Measurements from ENCODE around the gene TEX261. TPM values are rescaled to one million over a fixed set of nuclear protein-coding genes. Genes with fewer than 3 reads are reported as not detected.
"Not testable (repeated sequence)": the region's sequence is repeated elsewhere in the genome, so short reads cannot be mapped to it uniquely, and the experiment has no call there.

TEX261 gene
- total RNA-seq, 1 donor from 2014 or later, result 133 TPM

DNA sequence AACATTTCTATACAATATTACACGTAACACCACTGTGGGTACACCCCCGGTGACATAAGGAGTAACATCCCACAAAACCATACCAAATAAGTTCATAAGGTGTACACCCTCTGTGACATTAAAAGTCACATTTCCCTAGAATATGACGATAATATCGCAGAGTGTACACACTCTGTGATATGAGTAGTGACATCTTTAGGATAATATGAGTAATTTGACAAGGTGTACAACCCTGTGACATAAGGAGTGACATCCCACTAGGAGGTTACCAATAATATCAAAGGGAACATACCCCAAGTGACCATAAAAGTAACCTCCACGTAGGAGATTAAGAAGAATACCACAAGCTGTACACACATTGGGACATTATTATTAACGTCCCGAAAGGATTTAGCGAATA, 24.0 kb upstream of the TEX261 start:
- intact Hi-C loops (cut with DNase I), result no loop called here
- Histone ChIP-seq H3K4me3 (no peak overlapping the region), H3K36me3 (no peaks in the 10 kb centered on the region), H3K9me3 (no peaks in the 10 kb centered on the region), H3K4me1 (no peaks in the 10 kb centered on the region), H3K27me3 (no peaks in the 10 kb centered on the region), H3K27ac (no peak overlapping the region)
- TF ChIP-seq, protein P1, sequence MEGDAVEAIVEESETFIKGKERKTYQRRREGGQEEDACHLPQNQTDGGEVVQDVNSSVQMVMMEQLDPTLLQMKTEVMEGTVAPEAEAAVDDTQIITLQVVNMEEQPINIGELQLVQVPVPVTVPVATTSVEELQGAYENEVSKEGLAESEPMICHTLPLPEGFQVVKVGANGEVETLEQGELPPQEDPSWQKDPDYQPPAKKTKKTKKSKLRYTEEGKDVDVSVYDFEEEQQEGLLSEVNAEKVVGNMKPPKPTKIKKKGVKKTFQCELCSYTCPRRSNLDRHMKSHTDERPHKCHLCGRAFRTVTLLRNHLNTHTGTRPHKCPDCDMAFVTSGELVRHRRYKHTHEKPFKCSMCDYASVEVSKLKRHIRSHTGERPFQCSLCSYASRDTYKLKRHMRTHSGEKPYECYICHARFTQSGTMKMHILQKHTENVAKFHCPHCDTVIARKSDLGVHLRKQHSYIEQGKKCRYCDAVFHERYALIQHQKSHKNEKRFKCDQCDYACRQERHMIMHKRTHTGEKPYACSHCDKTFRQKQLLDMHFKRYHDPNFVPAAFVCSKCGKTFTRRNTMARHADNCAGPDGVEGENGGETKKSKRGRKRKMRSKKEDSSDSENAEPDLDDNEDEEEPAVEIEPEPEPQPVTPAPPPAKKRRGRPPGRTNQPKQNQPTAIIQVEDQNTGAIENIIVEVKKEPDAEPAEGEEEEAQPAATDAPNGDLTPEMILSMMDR (IDR thresholded peaks at IDR 0.05), result no peak
- no peak for DNase-seq (ENCODE audit: low spot score in 2 of 2)

- DNase-seq (ENCODE audit: low spot score in 2 of 2); H3K9me3 ChIP-seq; H3K4me3 ChIP-seq; intact Hi-C loops (cut with DNase I); H3K4me1 ChIP-seq; H3K27me3 ChIP-seq; H3K27ac ChIP-seq; H3K36me3 ChIP-seq: not testable (repeated sequence)
Observed at GRCh38 chr2:71011786-71012185, 17.1 kb upstream of the TEX261 start.

DNA sequence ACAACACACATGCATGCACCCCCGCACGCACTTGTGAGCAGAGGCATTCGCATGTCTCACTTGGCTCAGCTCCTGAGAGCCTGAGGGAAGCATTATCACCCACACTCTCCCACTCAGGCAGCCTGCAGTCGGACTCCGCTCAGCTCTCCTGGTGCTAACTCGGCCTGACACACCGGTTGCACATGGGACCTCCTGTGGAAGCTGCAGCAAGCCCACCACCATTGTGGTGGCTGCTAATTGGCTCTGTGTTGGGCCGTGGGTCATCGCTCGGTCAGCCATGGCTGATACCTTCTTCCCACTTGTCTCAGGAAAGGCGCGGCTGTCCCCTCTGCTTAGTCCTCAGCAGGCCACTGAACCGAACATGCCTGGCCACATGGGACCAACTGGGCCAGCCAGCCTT, 13.7 kb upstream of the TEX261 start:
- TF ChIP-seq, protein P1 (IDR thresholded peaks at IDR 0.05), result no peak
- no peaks in the 10 kb centered on the region for H3K27me3 ChIP-seq
- intact Hi-C loops (cut with DNase I), result no loop called here
- no peaks in the 10 kb centered on the region for H3K4me1 ChIP-seq
- no peaks in the 10 kb centered on the region for H3K9me3 ChIP-seq
- H3K4me3 ChIP-seq, result no peak overlapping the region
- H3K36me3 ChIP-seq, result no peaks in the 10 kb centered on the region
- no peak for DNase-seq (ENCODE audit: low spot score in 2 of 2)
- H3K27ac ChIP-seq, result no peak overlapping the region

DNA sequence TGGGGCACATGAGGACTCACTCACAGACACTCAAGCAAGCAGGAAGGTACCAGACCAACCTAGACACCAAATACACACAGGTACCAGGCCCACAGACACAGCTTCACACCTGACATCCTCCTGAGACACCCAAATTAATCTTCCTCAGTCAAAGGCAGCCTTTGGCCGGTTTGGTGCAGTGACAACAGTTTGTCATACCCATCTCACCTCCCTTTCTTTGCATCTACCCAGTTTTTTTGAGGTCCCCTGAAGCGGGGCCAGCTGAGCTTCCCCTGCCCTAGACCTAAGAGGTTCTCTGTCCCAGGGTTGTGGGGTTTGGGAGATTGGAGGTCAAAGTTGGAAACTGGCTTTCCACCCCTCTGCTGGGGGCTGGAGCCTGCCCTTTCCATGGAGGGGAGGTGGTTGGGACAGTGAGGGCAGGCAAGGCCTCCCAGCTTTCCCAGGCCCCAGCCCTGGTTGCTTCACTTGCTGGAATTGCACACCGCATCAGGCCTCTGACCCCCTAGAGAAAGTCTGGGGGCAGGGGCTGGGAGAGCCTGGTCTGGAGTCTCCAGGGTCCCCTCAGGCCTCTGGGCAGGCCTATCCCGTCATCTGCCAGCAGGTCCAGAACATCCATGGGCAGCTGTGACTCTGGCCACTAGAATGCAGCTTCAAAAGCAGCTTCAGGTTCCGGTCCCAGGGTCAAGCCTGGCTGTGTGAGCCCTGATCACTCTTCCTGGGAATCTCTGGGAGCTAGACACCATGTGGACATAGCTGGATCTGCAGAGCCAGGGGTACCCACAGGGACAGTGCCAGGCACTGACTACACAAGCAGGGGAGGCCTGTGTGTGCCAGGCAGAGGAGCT, 12.5 kb upstream of the TEX261 start:
- peak in 1 of 2 donors; percentile 35 for DNase-seq (ENCODE audit: low spot score in 2 of 2)
- Histone ChIP-seq H3K4me3 (no peak overlapping the region), H3K27me3 (no peaks in the 10 kb centered on the region), H3K36me3 (no peaks in the 10 kb centered on the region), H3K27ac (no peak overlapping the region), H3K9me3 (no peaks in the 10 kb centered on the region), H3K4me1 (no peaks in the 10 kb centered on the region)
- TF ChIP-seq, protein P1 (IDR thresholded peaks at IDR 0.05), result no peak
- intact Hi-C loops (cut with DNase I), result no loop called here

DNA sequence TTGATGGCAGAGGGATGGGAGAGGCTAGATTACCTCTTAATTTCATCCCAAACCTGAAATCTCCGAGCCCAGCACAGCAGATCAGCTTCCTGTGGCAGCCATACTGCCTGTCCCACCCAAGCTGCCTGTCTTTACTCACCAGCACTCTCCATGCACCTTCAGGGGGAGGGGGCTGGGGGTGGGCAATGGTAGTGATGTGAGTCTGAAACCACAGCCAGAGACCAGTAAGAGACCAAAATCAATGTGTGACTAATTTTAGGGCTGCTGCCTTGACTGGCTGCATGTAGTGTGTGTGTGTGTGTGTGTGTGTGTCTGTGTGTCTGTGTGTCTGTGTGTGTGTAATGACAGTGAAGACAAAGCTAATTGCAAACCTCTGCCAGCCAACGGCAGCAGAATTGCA, 11.7 kb upstream of the TEX261 start:
- no peaks in the 10 kb centered on the region for H3K9me3 ChIP-seq
- TF ChIP-seq, protein P1 (IDR thresholded peaks at IDR 0.05), result no peak
- no peaks in the 10 kb centered on the region for H3K4me1 ChIP-seq
- no peaks in the 10 kb centered on the region for H3K27me3 ChIP-seq
- intact Hi-C loops (cut with DNase I), result no loop called here
- H3K4me3 ChIP-seq, result no peak overlapping the region
- no peaks in the 10 kb centered on the region for H3K36me3 ChIP-seq
- H3K27ac ChIP-seq, result no peak overlapping the region
- peak in 1 of 2 donors; percentile 39 for DNase-seq (ENCODE audit: low spot score in 2 of 2)

DNA sequence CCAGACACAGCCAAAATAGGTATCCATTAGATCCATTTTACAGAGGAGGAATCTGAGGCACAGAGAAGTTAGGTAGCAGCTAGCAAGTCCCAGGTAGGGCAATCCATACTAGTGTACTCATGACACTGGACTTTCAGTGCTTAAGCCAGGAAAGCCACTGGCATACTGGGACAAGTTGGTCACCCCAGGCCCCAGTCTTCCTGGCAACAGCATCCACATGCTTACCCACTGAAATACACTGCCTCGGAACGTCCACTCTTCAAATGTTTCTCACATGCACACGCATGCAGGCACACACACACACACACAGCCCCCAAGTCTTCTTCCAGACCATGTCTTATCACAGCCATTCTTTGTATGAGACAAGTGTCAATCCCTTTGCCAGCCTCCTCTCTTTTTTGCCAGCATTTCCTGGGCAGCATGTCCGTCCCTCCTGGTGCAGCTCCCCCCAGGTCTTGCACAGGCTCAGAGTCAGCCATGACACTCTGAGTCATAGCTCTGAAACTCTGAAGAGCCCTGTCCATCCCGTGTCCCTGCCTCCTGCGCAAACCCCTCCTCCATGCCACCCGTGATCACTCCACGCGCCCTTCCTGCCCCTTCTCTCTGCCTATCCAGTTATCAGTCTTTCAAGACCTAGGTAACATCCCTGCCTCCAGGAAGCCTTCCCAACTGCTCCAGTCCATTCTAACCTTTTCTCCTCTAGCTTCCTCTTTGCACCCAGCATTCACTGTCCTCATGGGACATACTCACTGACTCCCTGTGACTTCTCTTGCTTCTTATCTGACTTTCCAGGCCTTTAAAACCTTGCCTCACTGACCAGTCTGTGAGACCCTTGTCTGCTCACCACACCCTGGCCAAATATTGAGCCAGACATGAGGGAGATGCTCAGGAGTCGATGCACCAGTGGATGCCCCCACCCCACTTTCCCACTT, 10.9 kb upstream of the TEX261 start:
- Histone ChIP-seq H3K27me3 (no peaks in the 10 kb centered on the region), H3K4me1 (no peaks in the 10 kb centered on the region), H3K4me3 (no peak overlapping the region), H3K9me3 (no peaks in the 10 kb centered on the region), H3K27ac (no peak overlapping the region), H3K36me3 (no peaks in the 10 kb centered on the region)
- peak in 1 of 2 donors; percentile 55 for DNase-seq (ENCODE audit: low spot score in 2 of 2)
- TF ChIP-seq, protein P1 (IDR thresholded peaks at IDR 0.05), result no peak
- intact Hi-C loops (cut with DNase I), result no loop called here
